Measurements from ENCODE around the gene LPCAT2.

Gene LPCAT2

DNA sequence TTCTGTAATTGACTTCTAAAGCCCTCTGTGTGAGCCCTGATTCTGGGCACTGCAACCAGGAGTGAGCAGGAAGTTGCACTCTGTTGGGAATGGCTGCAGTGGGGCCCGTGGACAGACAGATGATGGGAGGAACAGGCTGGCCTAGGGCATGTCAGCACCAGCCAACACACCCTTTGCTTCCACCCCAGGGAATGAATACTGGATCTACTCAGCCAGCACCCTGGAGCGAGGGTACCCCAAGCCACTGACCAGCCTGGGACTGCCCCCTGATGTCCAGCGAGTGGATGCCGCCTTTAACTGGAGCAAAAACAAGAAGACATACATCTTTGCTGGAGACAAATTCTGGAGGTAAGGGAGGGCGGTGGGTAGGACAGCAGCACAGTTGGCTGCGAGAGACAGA, 10.8 kb upstream of the LPCAT2 start:
- Histone ChIP-seq H3K9ac (ENCODE audit: low read depth, low read length, poor library complexity) (no peak overlapping the region), H2AK5ac (ENCODE audit: low read depth, low read length) (no peak overlapping the region), H3K9me3 (replicated peaks in 1 of 2; ENCODE audit: control insufficient read depth in 2 of 2, insufficient read depth in 1 of 2, low read depth in 1 of 2, low read length in 2 of 2) (peaks cover 0 to 2% of the 10 kb centered on the region in 2 donors), H3K4me3 (ENCODE audit: low read length in 2 of 2) (no peak overlapping the region), H2BK12ac (ENCODE audit: low read length) (no peak overlapping the region), H3K27ac (replicated peaks; ENCODE audit: low read length) (no peak overlapping the region), H3K14ac (ENCODE audit: low read length) (peak overlapping the region; percentile 33), H4K8ac (ENCODE audit: low read depth, low read length) (no peak overlapping the region), H3K4me2 (ENCODE audit: insufficient read depth, low read length, poor library complexity, severe bottlenecking) (no peak overlapping the region), H3K4ac (ENCODE audit: low read length) (no peak overlapping the region), H3K27me3 (ENCODE audit: control insufficient read depth in 3 of 3, insufficient read depth in 3 of 3, low read depth in 1 of 3, low read length in 3 of 3) (no peaks in the 10 kb centered on the region), H2BK15ac (ENCODE audit: low read length) (no peak overlapping the region), H2BK5ac (ENCODE audit: low read length) (no peak overlapping the region), H4K91ac (ENCODE audit: low read depth, low read length, poor library complexity) (no peak overlapping the region), H3K4me1 (ENCODE audit: control insufficient read depth in 2 of 2, insufficient read depth in 1 of 2, low read depth in 1 of 2, low read length in 2 of 2) (peaks cover 20 to 32% of the 10 kb centered on the region in 2 donors), H3K79me1 (ENCODE audit: low read depth, low read length) (no peaks in the 10 kb centered on the region), H3K36me3 (replicated peaks in 1 of 2; ENCODE audit: control insufficient read depth in 2 of 2, insufficient read depth in 2 of 2, low read length in 2 of 2) (peaks cover 6 to 89% of the 10 kb centered on the region in 2 donors), H3K23ac (ENCODE audit: low read depth, low read length, poor library complexity) (no peak overlapping the region), H3K18ac (ENCODE audit: low read length) (peak overlapping the region; percentile 49), H2AFZ (ENCODE audit: low read length) (no peak overlapping the region), H2BK120ac (ENCODE audit: low read depth, low read length) (no peak overlapping the region)
- no CpG with 5 or more reads among the region's 6 CpGs for WGBS, 2 donors (ENCODE audit: extremely low coverage in 2 of 2, insufficient read length in 2 of 2, insufficient replicate concordance in 1 of 2)
- no peak for DNase-seq (ENCODE audit: low spot score)

DNA sequence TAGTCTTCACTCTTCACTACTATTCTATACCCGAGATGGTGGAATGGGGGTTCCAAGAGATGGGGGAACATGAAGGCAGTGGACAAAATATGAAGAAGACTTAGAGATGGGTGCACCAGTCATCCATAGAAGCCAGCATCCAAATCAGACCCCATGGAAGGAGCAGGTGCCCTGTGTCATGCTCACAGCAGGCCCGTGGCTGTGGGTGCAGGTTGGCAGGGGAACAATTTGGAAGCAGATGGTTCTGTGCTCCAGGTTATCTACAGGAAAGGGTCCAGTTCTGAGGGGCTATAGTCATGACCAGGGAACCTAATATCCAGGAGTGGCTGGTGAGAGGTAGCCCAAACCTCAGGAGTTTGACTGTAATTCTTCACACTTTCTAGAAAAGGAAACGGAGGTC, 9.6 kb upstream of the LPCAT2 start:
- Histone ChIP-seq H3K9me3 (replicated peaks in 1 of 2; ENCODE audit: control insufficient read depth in 2 of 2, insufficient read depth in 1 of 2, low read depth in 1 of 2, low read length in 2 of 2) (peaks cover 0 to 2% of the 10 kb centered on the region in 2 donors), H3K9ac (ENCODE audit: low read depth, low read length, poor library complexity) (no peak overlapping the region), H2BK15ac (ENCODE audit: low read length) (no peak overlapping the region), H3K4ac (ENCODE audit: low read length) (no peak overlapping the region), H2BK5ac (ENCODE audit: low read length) (no peak overlapping the region), H3K79me1 (ENCODE audit: low read depth, low read length) (no peaks in the 10 kb centered on the region), H3K14ac (ENCODE audit: low read length) (no peak overlapping the region), H3K4me1 (ENCODE audit: control insufficient read depth in 2 of 2, insufficient read depth in 1 of 2, low read depth in 1 of 2, low read length in 2 of 2) (peaks cover 21 to 32% of the 10 kb centered on the region in 2 donors), H3K4me3 (ENCODE audit: low read length in 2 of 2) (no peak overlapping the region), H2BK120ac (ENCODE audit: low read depth, low read length) (no peak overlapping the region), H3K36me3 (replicated peaks in 1 of 2; ENCODE audit: control insufficient read depth in 2 of 2, insufficient read depth in 2 of 2, low read length in 2 of 2) (peaks cover 3 to 89% of the 10 kb centered on the region in 2 donors), H4K8ac (ENCODE audit: low read depth, low read length) (no peak overlapping the region), H3K18ac (ENCODE audit: low read length) (no peak overlapping the region), H4K91ac (ENCODE audit: low read depth, low read length, poor library complexity) (no peak overlapping the region), H3K4me2 (ENCODE audit: insufficient read depth, low read length, poor library complexity, severe bottlenecking) (no peak overlapping the region), H2BK12ac (ENCODE audit: low read length) (no peak overlapping the region), H2AFZ (ENCODE audit: low read length) (no peak overlapping the region), H3K27ac (replicated peaks; ENCODE audit: low read length) (no peak overlapping the region), H3K23ac (ENCODE audit: low read depth, low read length, poor library complexity) (no peak overlapping the region), H2AK5ac (ENCODE audit: low read depth, low read length) (no peak overlapping the region), H3K27me3 (ENCODE audit: control insufficient read depth in 3 of 3, insufficient read depth in 3 of 3, low read depth in 1 of 3, low read length in 3 of 3) (no peaks in the 10 kb centered on the region)
- WGBS, 2 donors (ENCODE audit: extremely low coverage in 2 of 2, insufficient read length in 2 of 2, insufficient replicate concordance in 1 of 2): no CpG with 5 or more reads among the region's 3 CpGs
- DNase-seq (ENCODE audit: low spot score): no peak

DNA sequence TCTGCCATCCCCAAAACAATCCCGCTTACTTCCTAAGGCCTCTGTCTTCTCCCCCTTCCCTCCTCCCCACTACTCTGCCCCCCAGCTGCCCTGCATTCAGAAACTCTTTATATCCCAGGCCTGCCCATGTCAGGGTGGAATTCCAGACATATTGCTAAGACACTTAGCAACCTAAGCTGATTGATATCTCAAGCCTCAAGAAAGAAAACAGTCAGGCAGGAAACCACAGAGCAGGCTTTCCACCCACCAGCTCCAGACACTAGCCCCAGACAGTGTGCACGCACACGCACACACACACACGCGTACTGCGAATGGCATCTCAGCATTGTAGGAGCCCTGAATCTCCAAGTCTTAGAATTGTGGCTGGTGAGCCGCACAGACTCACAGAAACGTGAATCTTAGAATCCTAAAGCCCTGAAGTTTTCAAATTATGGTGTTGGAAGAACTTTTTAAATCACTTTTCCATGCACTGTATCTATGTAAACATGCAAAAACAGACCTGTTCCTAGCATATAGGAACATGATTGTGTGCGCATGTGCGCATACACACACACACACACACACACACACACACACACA, 8.8 kb upstream of the LPCAT2 start:
- Histone ChIP-seq H3K27ac (replicated peaks; ENCODE audit: low read length) (peak overlapping the region; percentile 61), H3K4me1 (ENCODE audit: control insufficient read depth in 2 of 2, insufficient read depth in 1 of 2, low read depth in 1 of 2, low read length in 2 of 2) (peaks cover 19 to 29% of the 10 kb centered on the region in 2 donors), H3K79me1 (ENCODE audit: low read depth, low read length) (no peaks in the 10 kb centered on the region), H2AFZ (ENCODE audit: low read length) (no peak overlapping the region), H3K4ac (ENCODE audit: low read length) (no peak overlapping the region), H3K23ac (ENCODE audit: low read depth, low read length, poor library complexity) (no peak overlapping the region), H3K4me3 (ENCODE audit: low read length in 2 of 2) (no peak overlapping the region), H3K9me3 (replicated peaks in 1 of 2; ENCODE audit: control insufficient read depth in 2 of 2, insufficient read depth in 1 of 2, low read depth in 1 of 2, low read length in 2 of 2) (peaks cover 0 to 2% of the 10 kb centered on the region in 2 donors), H3K4me2 (ENCODE audit: insufficient read depth, low read length, poor library complexity, severe bottlenecking) (no peak overlapping the region), H3K9ac (ENCODE audit: low read depth, low read length, poor library complexity) (no peak overlapping the region), H4K8ac (ENCODE audit: low read depth, low read length) (no peak overlapping the region), H2AK5ac (ENCODE audit: low read depth, low read length) (no peak overlapping the region), H2BK5ac (ENCODE audit: low read length) (no peak overlapping the region), H3K18ac (ENCODE audit: low read length) (peak overlapping the region; percentile 35), H2BK12ac (ENCODE audit: low read length) (no peak overlapping the region), H3K27me3 (ENCODE audit: control insufficient read depth in 3 of 3, insufficient read depth in 3 of 3, low read depth in 1 of 3, low read length in 3 of 3) (no peaks in the 10 kb centered on the region), H4K91ac (ENCODE audit: low read depth, low read length, poor library complexity) (no peak overlapping the region), H2BK15ac (ENCODE audit: low read length) (no peak overlapping the region), H3K14ac (ENCODE audit: low read length) (no peak overlapping the region), H3K36me3 (replicated peaks in 1 of 2; ENCODE audit: control insufficient read depth in 2 of 2, insufficient read depth in 2 of 2, low read length in 2 of 2) (peaks cover 3 to 86% of the 10 kb centered on the region in 2 donors), H2BK120ac (ENCODE audit: low read depth, low read length) (no peak overlapping the region)
- WGBS, 2 donors (ENCODE audit: extremely low coverage in 2 of 2, insufficient read length in 2 of 2, insufficient replicate concordance in 1 of 2): no CpG with 5 or more reads among the region's 10 CpGs
- DNase-seq (ENCODE audit: low spot score): no peak

DNA sequence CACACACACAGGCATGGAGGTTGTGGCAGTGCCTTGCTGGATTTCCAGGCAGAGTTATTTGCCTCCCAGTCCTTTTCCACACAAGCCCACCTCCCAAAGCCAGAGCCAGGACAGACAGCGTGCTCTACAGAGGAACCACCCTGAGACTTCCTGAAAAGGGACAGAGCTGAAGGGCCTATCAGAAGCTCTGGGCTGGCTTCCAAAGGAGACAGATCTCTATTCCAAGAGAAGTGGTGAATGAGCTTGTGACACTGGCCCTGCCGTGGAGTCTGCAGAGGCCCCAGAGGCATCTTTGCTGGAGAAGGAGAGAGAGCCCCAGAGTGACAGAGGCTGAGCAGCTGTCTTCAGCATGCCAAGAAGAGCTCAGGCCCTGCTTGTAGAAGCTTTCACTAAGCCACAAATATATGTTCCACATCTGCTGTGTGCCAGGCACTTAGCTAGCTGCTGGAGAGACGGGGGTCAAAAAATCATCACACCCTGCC, 8.3 kb upstream of the LPCAT2 start:
- H2BK12ac ChIP-seq (ENCODE audit: low read length): no peak overlapping the region
- H3K27ac ChIP-seq (replicated peaks; ENCODE audit: low read length): peak overlapping the region; percentile 32
- WGBS, 2 donors (ENCODE audit: extremely low coverage in 2 of 2, insufficient read length in 2 of 2, insufficient replicate concordance in 1 of 2): no CpG with 5 or more reads among the region's 3 CpGs
- no peak overlapping the region for H3K4me3 ChIP-seq (ENCODE audit: low read length in 2 of 2)
- peaks cover 19 to 26% of the 10 kb centered on the region in 2 donors for H3K4me1 ChIP-seq (ENCODE audit: control insufficient read depth in 2 of 2, insufficient read depth in 1 of 2, low read depth in 1 of 2, low read length in 2 of 2)
- no peak overlapping the region for H3K14ac ChIP-seq (ENCODE audit: low read length)
- H3K18ac ChIP-seq (ENCODE audit: low read length): peak overlapping the region; percentile 35
- no peak overlapping the region for H4K8ac ChIP-seq (ENCODE audit: low read depth, low read length)
- H2AK5ac ChIP-seq (ENCODE audit: low read depth, low read length): no peak overlapping the region
- H3K4me2 ChIP-seq (ENCODE audit: insufficient read depth, low read length, poor library complexity, severe bottlenecking): no peak overlapping the region
- H2BK120ac ChIP-seq (ENCODE audit: low read depth, low read length): no peak overlapping the region
- H3K23ac ChIP-seq (ENCODE audit: low read depth, low read length, poor library complexity): no peak overlapping the region
- no peaks in the 10 kb centered on the region for H3K79me1 ChIP-seq (ENCODE audit: low read depth, low read length)
- no peak overlapping the region for H3K9ac ChIP-seq (ENCODE audit: low read depth, low read length, poor library complexity)
- H2BK5ac ChIP-seq (ENCODE audit: low read length): no peak overlapping the region
- no peak overlapping the region for H2AFZ ChIP-seq (ENCODE audit: low read length)
- DNase-seq (ENCODE audit: low spot score): no peak
- no peak overlapping the region for H4K91ac ChIP-seq (ENCODE audit: low read depth, low read length, poor library complexity)
- H3K4ac ChIP-seq (ENCODE audit: low read length): no peak overlapping the region
- H3K9me3 ChIP-seq (replicated peaks in 1 of 2; ENCODE audit: control insufficient read depth in 2 of 2, insufficient read depth in 1 of 2, low read depth in 1 of 2, low read length in 2 of 2): peaks cover 0 to 2% of the 10 kb centered on the region in 2 donors
- peaks cover 3 to 86% of the 10 kb centered on the region in 2 donors for H3K36me3 ChIP-seq (replicated peaks in 1 of 2; ENCODE audit: control insufficient read depth in 2 of 2, insufficient read depth in 2 of 2, low read length in 2 of 2)
- H2BK15ac ChIP-seq (ENCODE audit: low read length): no peak overlapping the region
- H3K27me3 ChIP-seq (ENCODE audit: control insufficient read depth in 3 of 3, insufficient read depth in 3 of 3, low read depth in 1 of 3, low read length in 3 of 3): no peaks in the 10 kb centered on the region
